GM21529 (cell line): ENCODE measurements around the gene TSR2.

ENCODE experiments used
- ATAC-seq: cut with Tn5 transposase; IDR thresholded peaks from one replicate; pipeline ENCODE4 v1.9.1; 2021; ENCODE audit not compliant: unreplicated experiment

The TSR2 gene

GRCh38 chrX:54439960-54440871 lies at the start of gene TSR2:
TSR2 (plus strand) TSS chrX:54440404; CDS start chrX:54440422, 18 bp downstream.
- ATAC-seq, result peak; percentile 97

GRCh38 chrX:54397113-54397512 lies 43.1 kb upstream of the TSR2 start:
- ATAC-seq, result no peak

- no peak for ATAC-seq
These were observed 32.9 kb upstream of the TSR2 start for GRCh38 chrX:54407266-54407665.

- no peak for ATAC-seq
These were observed 28.5 kb upstream of the TSR2 start for GRCh38 chrX:54411732-54412131.

GRCh38 chrX:54413753-54414152 lies 26.5 kb upstream of the TSR2 start:
- no peak for ATAC-seq

- ATAC-seq, result no peak
These were observed 24.5 kb upstream of the TSR2 start for GRCh38 chrX:54415534-54416350.

GRCh38 chrX:54416965-54417364 lies 23.2 kb upstream of the TSR2 start:
- ATAC-seq, result no peak

GRCh38 chrX:54419559-54420302 lies 20.5 kb upstream of the TSR2 start:
- no peak for ATAC-seq

GRCh38 chrX:54422168-54422567 lies 18.0 kb upstream of the TSR2 start:
- no peak for ATAC-seq

- no peak for ATAC-seq
These were observed 16.9 kb upstream of the TSR2 start for GRCh38 chrX:54423161-54423888.

GRCh38 chrX:54427837-54428424 lies 12.3 kb upstream of the TSR2 start:
- no peak for ATAC-seq

- no peak for ATAC-seq
These were observed 9.7 kb upstream of the TSR2 start for GRCh38 chrX:54430519-54430918.

- no peak for ATAC-seq
These were observed 5.1 kb upstream of the TSR2 start for GRCh38 chrX:54435121-54435520.

GRCh38 chrX:54442790-54443189 lies 2.6 kb downstream of the TSR2 start:
- no peak for ATAC-seq

- no peak for ATAC-seq
These were observed 4.5 kb downstream of the TSR2 start for GRCh38 chrX:54444752-54445151.

- no peak for ATAC-seq
These were observed 5.9 kb downstream of the TSR2 start for GRCh38 chrX:54446084-54446483.

GRCh38 chrX:54447461-54447860 lies 7.3 kb downstream of the TSR2 start:
- no peak for ATAC-seq

- no peak for ATAC-seq
These were observed 9.7 kb downstream of the TSR2 start for GRCh38 chrX:54449929-54450328.

GRCh38 chrX:54452920-54453319 lies 12.7 kb downstream of the TSR2 start:
- ATAC-seq, result no peak

GRCh38 chrX:54470054-54470760 lies 30.0 kb downstream of the TSR2 start:
- ATAC-seq, result no peak
